ENCODE measurements around the gene PDXDC1.
A peak's percentile ranks its signal among the peaks of the same experiment; 100 is the strongest.
"Not testable (repeated sequence)": the region's sequence is repeated elsewhere in the genome, so short reads cannot be mapped to it uniquely, and the experiment has no call there.

PDXDC1 gene

DNA sequence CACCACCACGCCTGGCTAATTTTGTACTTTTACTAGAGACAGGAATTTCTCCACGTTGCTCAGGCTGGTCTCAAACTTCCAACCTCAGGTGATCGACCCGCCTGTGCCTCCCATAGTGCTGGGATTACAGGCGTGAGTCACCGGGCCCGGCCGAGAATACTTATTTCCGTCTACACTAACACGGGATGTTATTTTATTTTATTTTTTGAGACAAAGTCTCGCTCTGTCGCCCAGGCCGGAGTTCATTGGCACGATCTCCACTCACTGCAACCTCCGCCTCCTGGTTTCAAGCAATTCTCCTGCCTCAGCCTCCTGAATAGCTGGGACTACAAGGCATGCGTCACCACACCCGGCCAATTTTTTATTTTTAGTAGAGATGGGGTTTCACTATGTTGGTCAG is 9.5 kb upstream of the PDXDC1 start:
- Histone ChIP-seq H3K27me3 (ENCODE audit: insufficient read depth, low read depth, severe bottlenecking) (no peaks in the 10 kb centered on the region), H3K27ac (no peak overlapping the region), H3K36me3 (no peaks in the 10 kb centered on the region), H3K9me3 (ENCODE audit: severe bottlenecking) (peaks cover 7% of the 10 kb centered on the region), H3K4me3 (ENCODE audit: low read depth, low read length) (no peak overlapping the region)
- TF ChIP-seq CTCF (IDR thresholded peaks at IDR 0.05; ENCODE audit: low read depth, low read length) = no peak
- no peak for DNase-seq

GRCh38 chr16:14969795-14970194 is 5.0 kb upstream of the PDXDC1 start:
- H3K36me3 ChIP-seq; DNase-seq; H3K9me3 ChIP-seq (ENCODE audit: severe bottlenecking); H3K27me3 ChIP-seq (ENCODE audit: insufficient read depth, low read depth, severe bottlenecking); H3K27ac ChIP-seq; H3K4me3 ChIP-seq (ENCODE audit: low read depth, low read length): not testable (repeated sequence)

- H3K27ac ChIP-seq; DNase-seq; H3K4me3 ChIP-seq (ENCODE audit: low read depth, low read length); H3K27me3 ChIP-seq (ENCODE audit: insufficient read depth, low read depth, severe bottlenecking); H3K9me3 ChIP-seq (ENCODE audit: severe bottlenecking); H3K36me3 ChIP-seq: not testable (repeated sequence)
Observed at GRCh38 chr16:14971621-14972228, 3.1 kb upstream of the PDXDC1 start.

GRCh38 chr16:14973785-14974322 is 972 bp upstream of the PDXDC1 start:
- H3K27ac ChIP-seq; H3K9me3 ChIP-seq (ENCODE audit: severe bottlenecking); H3K36me3 ChIP-seq; H3K27me3 ChIP-seq (ENCODE audit: insufficient read depth, low read depth, severe bottlenecking): not testable (repeated sequence)
- DNase-seq = peak; percentile 44
- H3K4me3 ChIP-seq (ENCODE audit: low read depth, low read length) = peak overlapping the region; percentile 98

DNA sequence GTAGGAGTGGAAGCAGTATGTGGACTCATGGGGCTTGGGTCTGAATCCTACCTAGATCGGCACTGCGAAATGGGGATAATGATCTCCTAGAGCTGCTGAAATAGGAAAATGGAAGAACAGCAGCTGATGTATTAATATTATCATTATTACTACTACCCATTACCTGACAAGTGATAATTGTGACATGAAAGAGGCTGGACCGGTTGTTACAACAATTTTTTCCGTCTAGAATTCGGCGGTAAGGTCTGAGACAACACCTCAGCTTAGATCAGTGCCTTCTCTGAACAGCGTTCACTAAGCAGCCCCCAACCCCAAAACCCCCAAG is 533 bp upstream of the PDXDC1 start:
- peak overlapping the region; percentile 98 for H3K4me3 ChIP-seq (ENCODE audit: low read depth, low read length)

GRCh38 chr16:14975418-14976194 is 780 bp downstream of the PDXDC1 start:
- Histone ChIP-seq H3K4me3 (ENCODE audit: low read depth, low read length) (peak overlapping the region; percentile 98), H3K27ac (peak overlapping the region; percentile 89)
- DNase-seq = peak; percentile 48
- H3K9me3 ChIP-seq (ENCODE audit: severe bottlenecking); H3K36me3 ChIP-seq; H3K27me3 ChIP-seq (ENCODE audit: insufficient read depth, low read depth, severe bottlenecking): not testable (repeated sequence)
- TF ChIP-seq CTCF (IDR thresholded peaks at IDR 0.05; ENCODE audit: low read depth, low read length) = peak; percentile 7; the same call in 1 of the 2 replicates

More for the DNA sequence above, 533 bp upstream of the PDXDC1 start:
- H3K9me3 ChIP-seq (ENCODE audit: severe bottlenecking); H3K27me3 ChIP-seq (ENCODE audit: insufficient read depth, low read depth, severe bottlenecking); DNase-seq; H3K36me3 ChIP-seq: not testable (repeated sequence)
- peak overlapping the region; percentile 89 for H3K27ac ChIP-seq

GRCh38 chr16:14976971-14977736 is 2.3 kb downstream of the PDXDC1 start:
- not testable (repeated sequence) for H3K27ac ChIP-seq; DNase-seq; H3K9me3 ChIP-seq (ENCODE audit: severe bottlenecking); H3K4me3 ChIP-seq (ENCODE audit: low read depth, low read length); H3K36me3 ChIP-seq; H3K27me3 ChIP-seq (ENCODE audit: insufficient read depth, low read depth, severe bottlenecking)

GRCh38 chr16:14978281-14978680 is 3.5 kb downstream of the PDXDC1 start:
- H3K36me3 ChIP-seq; H3K27ac ChIP-seq; H3K9me3 ChIP-seq (ENCODE audit: severe bottlenecking); H3K27me3 ChIP-seq (ENCODE audit: insufficient read depth, low read depth, severe bottlenecking); DNase-seq; H3K4me3 ChIP-seq (ENCODE audit: low read depth, low read length): not testable (repeated sequence)

- not testable (repeated sequence) for H3K9me3 ChIP-seq (ENCODE audit: severe bottlenecking); H3K36me3 ChIP-seq; H3K27me3 ChIP-seq (ENCODE audit: insufficient read depth, low read depth, severe bottlenecking); H3K27ac ChIP-seq; DNase-seq; H3K4me3 ChIP-seq (ENCODE audit: low read depth, low read length)
Observed at GRCh38 chr16:14978908-14979307, 4.1 kb downstream of the PDXDC1 start.

- not testable (repeated sequence) for H3K27me3 ChIP-seq (ENCODE audit: insufficient read depth, low read depth, severe bottlenecking); H3K27ac ChIP-seq; H3K4me3 ChIP-seq (ENCODE audit: low read depth, low read length); H3K9me3 ChIP-seq (ENCODE audit: severe bottlenecking); DNase-seq; H3K36me3 ChIP-seq
Observed at GRCh38 chr16:14981234-14981633, 6.4 kb downstream of the PDXDC1 start.

DNA sequence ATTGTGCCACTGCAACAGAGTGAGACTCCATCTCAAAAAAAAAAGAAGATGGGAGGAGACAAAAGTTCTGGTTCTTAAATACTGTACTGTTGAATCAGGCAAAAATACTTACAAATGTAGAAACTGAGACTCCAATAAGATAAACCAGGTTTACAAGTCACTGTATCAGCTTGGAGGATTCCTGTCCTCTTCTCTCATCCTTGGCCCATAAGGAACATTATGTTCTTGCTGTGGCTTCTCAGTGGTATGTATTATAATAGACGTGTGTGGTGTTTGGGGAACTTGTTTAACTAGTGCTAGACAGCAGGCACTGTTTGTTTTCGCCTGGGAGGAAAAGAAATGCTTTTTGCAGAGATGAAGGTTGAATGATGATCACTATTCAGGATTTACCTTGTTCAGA is 7.7 kb downstream of the PDXDC1 start:
- H3K27ac ChIP-seq; DNase-seq; H3K4me3 ChIP-seq (ENCODE audit: low read depth, low read length): not testable (repeated sequence)

DNA sequence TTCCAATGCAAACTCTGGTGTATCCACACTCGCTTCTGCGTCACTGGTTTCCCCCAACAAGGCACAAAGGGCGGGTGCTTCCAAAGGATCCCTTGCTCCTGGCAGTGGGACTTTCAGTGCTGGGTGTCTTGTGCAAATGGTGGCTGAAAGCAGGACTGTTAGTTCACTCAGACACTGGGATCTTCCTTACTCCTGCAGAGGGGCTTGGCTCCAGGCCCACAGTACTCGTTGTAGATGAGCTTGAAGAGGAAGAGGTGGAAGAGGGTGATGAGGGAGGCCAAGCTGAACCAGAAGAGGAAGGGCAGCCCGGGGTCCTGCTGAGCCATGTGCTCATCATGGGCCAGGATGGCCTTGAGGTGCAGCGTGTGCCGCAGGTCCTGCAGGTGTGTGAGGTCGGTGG is 13.3 kb downstream of the PDXDC1 start:
- peaks cover 10% of the 10 kb centered on the region for H3K36me3 ChIP-seq
- H3K27ac ChIP-seq; H3K9me3 ChIP-seq (ENCODE audit: severe bottlenecking); DNase-seq; H3K27me3 ChIP-seq (ENCODE audit: insufficient read depth, low read depth, severe bottlenecking); H3K4me3 ChIP-seq (ENCODE audit: low read depth, low read length): not testable (repeated sequence)

More for the DNA sequence above, 7.7 kb downstream of the PDXDC1 start:
- not testable (repeated sequence) for H3K9me3 ChIP-seq (ENCODE audit: severe bottlenecking); H3K36me3 ChIP-seq; H3K27me3 ChIP-seq (ENCODE audit: insufficient read depth, low read depth, severe bottlenecking)
